GM18951 (cell line): ENCODE data around the gene GDPD5.

Experiments used
- POLR2A ChIP-seq: IDR thresholded peaks from 4 replicates; pipeline ENCODE4 v1.6.1; 2011; ENCODE audit warnings: mild to moderate bottlenecking; ENCODE audit not compliant: insufficient read length, insufficient read depth; ENCODE audit errors: extremely low read depth
- in situ Hi-C: fragments of 300-500 bp; cut with MboI; formaldehyde crosslinking; loops from one replicate; pipeline ENCODE4 v1.12.0; 2022; ENCODE audit warnings: low sequenced_read_pairs, mixed read lengths, inconsistent platforms; ENCODE audit not compliant: unreplicated experiment

The GDPD5 gene

GRCh38 chr11:75563978-75564552, 38.3 kb upstream of the GDPD5 start:
- TF ChIP-seq POLR2A = no peak
- in situ Hi-C loops = no loop called here

DNA sequence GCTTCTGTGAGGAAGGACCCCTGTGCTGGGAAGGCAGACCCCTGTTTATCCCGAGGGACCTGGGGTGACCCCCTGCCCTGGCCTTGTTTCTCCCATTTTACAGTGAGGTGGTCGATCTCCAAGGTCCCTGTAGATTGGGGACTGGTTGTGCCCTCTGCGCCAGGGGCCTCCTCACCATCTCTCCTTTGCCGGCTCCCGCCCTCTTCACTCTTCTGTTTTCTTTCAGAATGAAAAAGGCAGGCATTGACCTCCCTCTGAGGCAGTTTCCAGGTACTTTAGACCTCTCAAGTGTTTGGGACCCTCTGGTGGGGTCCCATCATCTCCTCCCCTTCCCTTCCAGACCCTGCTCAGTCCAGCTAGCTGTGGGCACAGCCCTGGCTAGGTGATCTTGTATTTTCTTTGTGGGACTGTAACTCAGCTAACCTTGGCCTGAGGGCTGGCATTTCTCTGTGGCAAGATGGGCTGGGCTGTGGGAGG, 37.8 kb upstream of the GDPD5 start:
- in situ Hi-C loops = no loop called here
- TF ChIP-seq POLR2A = no peak

DNA sequence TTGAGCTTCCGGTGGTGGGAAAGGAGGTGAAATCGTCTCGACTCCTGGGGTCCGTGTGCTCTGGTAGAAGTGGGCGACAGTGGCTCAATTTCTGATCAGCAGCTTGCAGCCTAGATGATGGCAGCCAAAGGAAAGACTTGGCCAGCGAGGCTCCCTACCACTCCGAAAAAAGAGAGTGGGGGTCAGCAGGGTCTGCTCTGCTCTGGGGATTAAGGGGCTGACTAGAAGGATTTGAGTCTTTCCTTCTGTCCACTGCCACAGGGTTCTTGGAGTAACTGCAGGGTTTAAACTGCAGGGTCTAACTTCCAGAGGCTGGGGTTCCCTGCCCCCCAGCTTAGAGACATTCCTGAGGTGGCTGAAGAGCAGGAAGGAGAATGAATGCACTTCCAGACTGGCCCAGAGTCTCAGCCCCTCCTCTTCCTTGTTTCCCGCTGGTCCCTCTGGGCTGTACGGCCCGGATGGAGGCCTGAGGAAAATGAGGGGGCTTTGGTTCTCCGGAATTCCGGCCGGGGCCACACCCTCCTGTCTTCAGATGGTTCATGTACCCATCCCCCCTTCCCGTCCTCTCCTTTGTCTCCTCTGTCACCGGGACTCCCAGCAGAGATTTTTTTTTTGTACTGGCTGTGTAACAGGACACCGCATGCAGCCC, 37.2 kb upstream of the GDPD5 start:
- in situ Hi-C loops = no loop called here
- peak; percentile 2 for TF ChIP-seq POLR2A

DNA sequence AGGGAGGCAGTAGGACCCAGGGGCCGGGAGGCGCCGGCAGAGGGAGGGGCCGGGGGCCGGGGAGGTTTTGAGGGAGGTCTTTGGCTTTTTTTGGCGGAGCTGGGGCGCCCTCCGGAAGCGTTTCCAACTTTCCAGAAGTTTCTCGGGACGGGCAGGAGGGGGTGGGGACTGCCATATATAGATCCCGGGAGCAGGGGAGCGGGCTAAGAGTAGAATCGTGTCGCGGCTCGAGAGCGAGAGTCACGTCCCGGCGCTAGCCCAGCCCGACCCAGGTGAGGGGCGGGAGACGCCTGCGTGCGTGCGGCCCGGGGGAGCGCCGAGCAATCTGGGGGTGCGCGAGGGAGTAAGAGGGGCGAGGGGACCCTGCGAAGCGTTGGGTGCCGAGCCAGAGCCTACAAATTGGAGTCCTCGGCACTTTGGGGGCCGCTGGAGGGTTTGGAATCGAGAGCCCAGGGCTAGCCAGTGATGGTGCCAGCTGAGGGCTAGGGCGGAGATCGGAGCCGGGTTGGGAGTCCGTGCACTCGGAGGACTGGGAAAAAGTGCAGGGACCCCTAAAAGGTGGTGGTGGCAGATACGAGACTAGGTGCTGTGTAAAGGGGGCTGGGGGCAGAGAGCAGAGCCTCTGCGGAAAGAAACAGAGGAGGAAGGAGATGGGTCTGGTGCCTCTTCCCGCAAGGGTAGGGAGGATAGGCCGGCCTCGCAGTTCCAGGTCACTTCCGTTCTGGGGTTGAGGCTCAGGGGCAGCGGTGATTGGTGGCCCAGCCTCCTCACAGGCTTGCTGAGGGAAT, 36.5 kb upstream of the GDPD5 start, which contains the start of gene SERPINH1:
SERPINH1 (plus strand) TSS at position 206 of the 788 bp plus-strand sequence. CDS start 4,097 bp downstream, outside the sequence.
- peak; percentile 83 for TF ChIP-seq POLR2A
- in situ Hi-C loops = no loop called here

DNA sequence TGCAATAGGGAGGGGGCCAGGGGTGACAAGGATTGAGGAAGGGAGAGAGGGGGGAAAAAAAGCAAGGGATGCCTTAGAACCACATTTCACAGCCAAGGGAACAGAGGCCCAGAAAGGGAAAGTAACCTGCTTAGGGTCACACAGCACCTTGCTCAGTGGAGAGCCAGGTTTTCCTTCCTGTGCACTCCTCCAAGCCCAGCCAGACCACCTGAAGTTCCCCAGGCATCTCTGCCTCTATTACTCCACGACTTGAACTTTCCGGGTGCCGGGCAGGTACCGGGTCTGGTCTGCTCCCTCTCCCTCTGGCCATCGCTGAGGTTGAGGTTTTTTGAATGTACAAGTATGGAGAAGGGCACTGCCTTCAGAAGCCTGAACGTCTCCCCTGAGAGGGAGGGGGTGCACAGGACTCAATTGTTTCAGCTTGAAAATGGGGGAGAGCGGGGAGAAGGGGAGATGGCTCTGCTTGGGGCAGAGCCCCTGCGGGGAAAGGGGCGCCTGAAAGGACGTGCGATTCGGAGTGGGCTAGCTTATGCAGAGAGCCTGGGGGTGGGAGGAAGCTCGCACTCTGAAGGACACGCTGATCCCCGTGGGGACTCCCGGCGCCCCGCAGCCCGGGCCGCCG, 35.8 kb upstream of the GDPD5 start:
- TF ChIP-seq POLR2A = no peak
- in situ Hi-C loops = no loop called here

- TF ChIP-seq POLR2A = no peak
- in situ Hi-C loops = no loop called here
These were observed 34.9 kb upstream of the GDPD5 start for GRCh38 chr11:75560644-75561043.

GRCh38 chr11:75558939-75559843, 33.5 kb upstream of the GDPD5 start:
- in situ Hi-C loops = no loop called here
- no peak for TF ChIP-seq POLR2A

DNA sequence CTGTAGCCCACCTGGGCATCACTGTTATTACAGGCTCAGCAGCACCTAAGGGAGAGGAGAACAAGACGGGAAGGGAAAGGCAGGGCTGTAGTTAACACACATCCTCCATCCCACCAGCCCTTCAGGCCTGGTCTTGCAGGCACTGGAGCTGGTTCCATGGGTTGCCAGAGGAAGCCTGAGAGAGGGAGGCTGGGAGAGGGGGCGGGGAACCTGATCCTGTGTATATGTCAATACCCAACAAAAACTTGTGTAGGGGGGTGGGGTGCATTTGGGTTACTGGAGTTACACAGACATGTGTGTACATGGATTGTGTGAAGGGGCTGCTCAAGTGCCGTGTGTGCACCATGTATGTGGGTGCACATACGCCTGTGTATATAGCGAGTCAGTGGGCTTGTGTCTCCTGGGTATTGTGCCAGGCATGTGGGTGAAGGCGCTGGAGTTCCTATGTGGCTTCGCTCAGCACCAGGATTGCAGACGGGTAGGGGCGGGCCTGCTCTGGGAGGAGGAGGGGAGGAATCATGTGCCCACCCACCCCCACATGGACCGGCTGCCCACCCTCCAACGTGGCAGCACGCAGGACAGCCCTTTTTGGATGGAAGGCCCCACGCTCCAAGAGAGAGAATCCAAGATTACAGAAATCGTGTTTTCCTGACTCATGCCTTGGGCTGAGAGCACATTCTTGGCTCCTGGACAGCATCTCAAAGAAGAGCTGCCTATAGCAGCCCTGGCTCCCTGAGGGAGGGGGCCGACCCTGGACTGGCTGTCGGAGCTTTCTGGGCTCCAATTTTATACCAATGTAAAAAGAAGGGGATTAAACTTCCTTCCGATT, 32.1 kb upstream of the GDPD5 start:
- in situ Hi-C loops = no loop called here
- no peak for TF ChIP-seq POLR2A

DNA sequence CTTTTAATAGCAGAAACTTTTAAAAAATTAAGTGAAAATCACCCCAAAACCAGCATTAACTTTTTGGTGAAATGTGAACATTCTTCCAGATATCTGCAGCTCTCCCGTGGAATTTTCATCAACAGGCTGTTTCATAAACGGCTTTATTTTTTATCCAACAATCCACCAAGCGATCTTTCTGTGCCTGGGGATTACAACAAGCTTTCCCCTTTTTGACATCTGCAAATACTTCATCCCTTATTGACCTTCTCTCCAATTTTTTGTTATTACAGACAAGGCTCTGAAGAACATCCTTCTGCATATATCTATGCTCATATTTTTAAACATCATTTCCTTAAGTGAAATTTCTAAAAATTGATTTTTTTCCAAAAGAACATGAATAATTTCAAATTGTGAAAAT, 30.5 kb upstream of the GDPD5 start:
- in situ Hi-C loops = no loop called here
- no peak for TF ChIP-seq POLR2A

DNA sequence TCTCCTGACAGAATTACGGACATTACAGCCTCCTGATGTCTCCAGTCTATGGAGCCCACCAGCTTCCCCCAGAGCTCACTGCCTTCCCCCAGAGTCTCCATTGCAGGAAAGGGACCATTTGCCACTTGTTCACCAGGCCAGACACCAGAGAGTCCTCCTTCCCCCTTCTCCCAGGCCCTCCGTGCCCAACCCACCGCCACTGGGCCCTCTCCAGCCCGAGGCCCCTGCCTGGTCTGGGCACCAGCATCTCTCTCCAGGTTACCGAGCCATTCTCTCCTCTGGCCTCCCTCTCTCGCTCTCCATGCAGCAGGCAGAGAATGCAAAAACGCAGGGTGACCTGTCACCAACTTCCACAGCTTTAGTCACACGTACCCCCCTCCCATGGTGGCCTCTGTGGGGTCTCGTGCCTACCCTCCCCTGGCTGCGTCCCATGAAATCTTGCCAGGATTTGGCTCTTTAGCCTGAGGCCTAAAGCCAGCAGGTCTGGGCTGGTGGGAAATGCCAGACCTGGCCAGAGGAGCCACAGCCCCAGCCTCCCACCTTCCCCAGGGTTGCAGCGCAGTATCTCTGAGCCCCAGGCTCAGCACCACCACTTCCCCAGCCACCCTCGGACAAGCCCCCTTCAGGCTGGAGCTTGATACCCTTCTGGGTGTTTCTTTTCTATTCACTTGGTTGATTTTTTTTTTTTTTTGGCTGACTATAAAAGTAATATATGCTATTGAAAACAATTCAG, 29.5 kb upstream of the GDPD5 start:
- no peak for TF ChIP-seq POLR2A
- in situ Hi-C loops = no loop called here

GRCh38 chr11:75554258-75555022, 28.7 kb upstream of the GDPD5 start:
- in situ Hi-C loops = no loop called here
- no peak for TF ChIP-seq POLR2A

GRCh38 chr11:75553889-75554257, 28.1 kb upstream of the GDPD5 start:
- in situ Hi-C loops = no loop called here
- TF ChIP-seq POLR2A = no peak
